GM12872 (cell line): ENCODE data around the gene LDB2.

Experiments
- TF ChIP-seq, protein P1 (sequence below): IDR thresholded peaks from 3 replicates; pipeline ENCODE4 v1.5.1; 2011; ENCODE audit warnings: low read depth, mild to moderate bottlenecking, low read length, moderate library complexity; ENCODE audit not compliant: insufficient read depth

Gene LDB2

DNA sequence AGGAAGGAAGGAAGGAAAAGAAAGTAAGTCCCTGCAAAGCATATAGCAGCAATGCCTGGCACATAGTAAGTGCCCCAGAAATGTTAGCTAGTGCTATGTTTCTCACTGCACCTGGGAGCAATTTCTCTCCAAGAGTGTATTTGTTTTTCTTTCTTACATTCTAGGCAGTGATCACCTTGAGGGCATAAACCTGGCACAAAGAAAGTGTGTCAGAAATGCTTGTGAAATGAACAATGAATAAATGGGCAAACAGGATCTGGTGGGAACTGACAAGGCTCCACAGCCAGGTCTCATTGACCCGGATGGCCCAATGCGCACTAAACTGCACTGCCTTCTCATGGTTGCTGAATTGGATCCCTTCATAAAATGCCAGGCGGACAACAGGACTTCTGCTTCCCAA, 316.4 kb downstream of the LDB2 start:
- TF ChIP-seq, protein P1, sequence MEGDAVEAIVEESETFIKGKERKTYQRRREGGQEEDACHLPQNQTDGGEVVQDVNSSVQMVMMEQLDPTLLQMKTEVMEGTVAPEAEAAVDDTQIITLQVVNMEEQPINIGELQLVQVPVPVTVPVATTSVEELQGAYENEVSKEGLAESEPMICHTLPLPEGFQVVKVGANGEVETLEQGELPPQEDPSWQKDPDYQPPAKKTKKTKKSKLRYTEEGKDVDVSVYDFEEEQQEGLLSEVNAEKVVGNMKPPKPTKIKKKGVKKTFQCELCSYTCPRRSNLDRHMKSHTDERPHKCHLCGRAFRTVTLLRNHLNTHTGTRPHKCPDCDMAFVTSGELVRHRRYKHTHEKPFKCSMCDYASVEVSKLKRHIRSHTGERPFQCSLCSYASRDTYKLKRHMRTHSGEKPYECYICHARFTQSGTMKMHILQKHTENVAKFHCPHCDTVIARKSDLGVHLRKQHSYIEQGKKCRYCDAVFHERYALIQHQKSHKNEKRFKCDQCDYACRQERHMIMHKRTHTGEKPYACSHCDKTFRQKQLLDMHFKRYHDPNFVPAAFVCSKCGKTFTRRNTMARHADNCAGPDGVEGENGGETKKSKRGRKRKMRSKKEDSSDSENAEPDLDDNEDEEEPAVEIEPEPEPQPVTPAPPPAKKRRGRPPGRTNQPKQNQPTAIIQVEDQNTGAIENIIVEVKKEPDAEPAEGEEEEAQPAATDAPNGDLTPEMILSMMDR = no peak

DNA sequence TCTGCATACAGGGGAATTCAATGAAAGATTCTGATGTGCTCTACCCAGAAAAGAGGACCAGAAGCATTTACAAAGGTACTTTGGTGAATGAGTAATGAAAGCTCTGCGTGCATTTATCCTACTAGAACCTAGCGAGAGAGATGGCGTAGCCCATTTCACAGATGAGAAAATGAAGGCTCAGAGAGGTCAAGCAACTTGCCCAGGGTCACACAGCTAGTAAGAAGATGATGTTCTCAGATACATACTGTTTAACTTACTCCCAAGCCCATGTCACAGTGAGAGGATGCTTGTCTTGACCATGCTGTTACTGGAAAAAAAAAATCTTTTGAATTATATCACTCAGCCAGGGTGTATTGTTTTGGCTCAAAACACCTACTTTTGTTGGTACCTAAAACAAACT, 317.3 kb downstream of the LDB2 start:
- TF ChIP-seq, protein P1 = no peak

DNA sequence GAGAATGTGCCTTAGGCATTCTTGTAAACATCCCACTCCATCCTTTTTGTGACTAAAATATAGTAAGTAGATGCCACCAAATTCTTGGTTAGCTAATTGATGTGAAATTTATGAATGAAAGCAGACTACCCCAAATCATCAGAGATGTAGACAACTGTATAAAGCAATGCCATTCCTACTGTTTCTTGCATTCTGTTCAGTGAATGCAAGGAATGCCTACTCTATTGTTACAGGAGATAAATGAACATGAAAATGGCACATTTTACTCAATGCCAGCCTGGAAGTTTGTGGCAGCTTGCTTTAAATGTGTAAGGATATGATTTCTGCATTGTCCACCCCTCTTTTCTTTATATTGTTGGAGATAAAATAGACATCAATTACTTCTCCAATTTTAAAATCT, 317.9 kb downstream of the LDB2 start:
- TF ChIP-seq, protein P1 = no peak

DNA sequence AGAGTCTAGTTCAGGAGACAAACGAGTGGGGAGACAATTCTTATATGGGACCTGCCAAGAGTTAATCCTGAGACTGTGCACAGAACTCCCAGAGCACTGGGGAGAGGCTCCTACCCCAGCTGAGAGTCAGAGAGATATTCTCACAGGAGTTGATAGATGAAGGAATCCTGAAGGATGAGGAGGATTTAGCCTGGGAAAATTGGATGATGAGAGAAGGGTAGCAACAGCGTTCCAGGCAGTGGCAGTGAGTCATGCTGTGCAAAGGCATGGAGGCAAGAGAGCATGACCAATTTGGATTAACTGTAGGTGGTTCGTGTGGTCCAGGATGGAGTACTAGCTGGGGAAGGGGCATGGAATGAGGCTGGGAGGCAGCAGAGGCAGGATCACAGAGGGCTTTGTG, 318.6 kb downstream of the LDB2 start:
- TF ChIP-seq, protein P1 = no peak

DNA sequence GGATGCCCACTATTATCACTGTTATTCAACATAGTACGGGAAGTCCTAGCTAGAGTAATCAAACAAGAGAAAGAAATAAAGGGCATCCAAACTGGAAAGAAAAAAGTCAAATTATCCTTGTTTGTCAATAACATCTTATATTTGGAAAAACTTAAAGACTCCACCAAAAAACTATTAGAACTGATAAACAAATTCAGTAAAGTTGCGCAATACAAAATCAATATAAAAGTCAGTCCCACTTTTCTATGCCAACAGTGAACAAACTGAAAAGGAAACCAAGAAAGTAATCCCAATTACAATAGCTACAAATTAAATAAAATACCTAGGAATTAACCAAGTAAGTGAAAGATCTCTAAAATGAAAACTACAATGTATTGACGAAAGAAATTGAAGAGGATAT, 321.3 kb downstream of the LDB2 start:
- TF ChIP-seq, protein P1 = no peak

DNA sequence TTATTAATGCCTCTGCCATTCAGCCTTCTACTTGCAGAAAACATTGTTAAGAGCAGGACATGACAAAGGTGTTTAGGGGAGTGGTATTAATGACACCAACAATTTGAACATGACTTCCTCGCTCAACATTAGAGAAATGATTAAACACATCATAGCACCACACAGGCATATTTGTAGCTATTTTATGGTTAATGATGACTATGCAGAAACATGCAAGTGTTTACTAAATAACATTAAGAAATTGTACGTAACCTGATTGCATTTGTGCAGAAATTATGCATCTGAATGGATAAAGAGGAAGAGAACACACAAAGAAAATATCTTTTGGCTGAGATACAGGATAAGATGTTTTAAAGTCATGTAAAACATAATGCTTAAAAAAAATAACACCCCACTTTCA, 323.5 kb downstream of the LDB2 start:
- TF ChIP-seq, protein P1 = no peak

DNA sequence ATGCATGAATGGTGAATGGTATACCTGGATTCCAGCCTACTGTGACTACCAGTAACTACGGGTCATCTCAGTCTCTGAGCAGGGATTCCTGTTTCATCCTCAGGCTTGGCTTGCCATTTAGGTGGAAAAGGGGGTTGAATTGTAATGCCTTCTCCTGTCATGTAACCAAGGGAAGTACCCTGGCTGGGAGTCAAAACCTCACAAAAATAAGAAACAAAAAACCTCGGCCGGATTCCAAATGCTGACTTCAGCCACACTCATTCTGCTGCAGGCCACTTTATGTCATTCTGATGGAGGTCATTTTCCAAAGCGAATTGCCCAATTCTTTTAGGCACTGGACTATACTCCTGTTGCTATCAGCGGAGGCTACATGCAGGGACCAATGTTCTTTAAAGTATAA, 324.7 kb downstream of the LDB2 start:
- TF ChIP-seq, protein P1 = no peak

DNA sequence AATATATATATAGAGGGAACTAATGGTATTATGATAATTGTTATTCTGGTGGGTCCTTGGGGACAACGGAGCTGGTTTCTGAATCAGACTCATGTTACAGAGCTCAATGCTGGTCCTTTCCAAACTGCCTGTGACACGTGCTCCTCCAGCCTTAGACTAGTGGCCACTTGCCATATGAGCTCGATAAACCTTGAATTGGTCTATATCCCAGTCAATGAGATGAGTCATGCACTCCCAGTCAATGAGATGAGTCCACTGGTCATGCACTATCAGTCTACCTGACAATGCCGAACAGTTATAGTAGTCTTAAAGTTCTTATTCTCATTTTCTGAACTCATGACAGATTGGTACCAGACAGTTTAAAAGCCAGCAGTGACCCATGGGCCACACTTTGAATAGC, 325.2 kb downstream of the LDB2 start:
- TF ChIP-seq, protein P1 = no peak
